HG03135 (cell line): Measurements from ENCODE around the gene STIM1.
"Not testable (repeated sequence)": the region's sequence is repeated elsewhere in the genome, so short reads cannot be mapped to it uniquely, and the experiment has no call there.

Experiments
- ATAC-seq: cut with Tn5 transposase; IDR thresholded peaks from one replicate; pipeline ENCODE4 v1.9.1; 2021; ENCODE audit warnings: mild to moderate bottlenecking, moderate library complexity; ENCODE audit not compliant: unreplicated experiment

STIM1 gene

DNA sequence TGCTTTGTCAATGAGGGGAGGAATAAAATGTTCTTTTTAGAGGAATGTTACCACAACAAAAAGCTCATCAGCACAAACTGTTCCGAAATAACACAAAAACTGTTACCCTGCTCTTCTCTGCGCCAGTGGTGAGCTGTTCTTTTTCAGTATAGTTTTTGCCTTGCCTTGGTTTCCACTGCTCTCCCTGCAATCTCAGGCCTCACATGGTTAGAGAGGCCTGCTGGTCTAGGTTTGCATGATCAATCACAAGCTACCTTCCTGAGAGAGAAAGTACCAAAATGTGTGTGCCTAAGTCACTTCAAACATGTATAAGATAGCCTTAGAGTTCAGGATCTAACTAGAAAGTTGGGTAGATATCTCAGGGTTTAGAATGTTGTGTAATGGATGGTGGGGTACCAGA is 114.6 kb downstream of the STIM1 start:
- no peak for ATAC-seq

GRCh38 chr11:3971756-3972404 is 116.4 kb downstream of the STIM1 start:
- ATAC-seq: no peak

DNA sequence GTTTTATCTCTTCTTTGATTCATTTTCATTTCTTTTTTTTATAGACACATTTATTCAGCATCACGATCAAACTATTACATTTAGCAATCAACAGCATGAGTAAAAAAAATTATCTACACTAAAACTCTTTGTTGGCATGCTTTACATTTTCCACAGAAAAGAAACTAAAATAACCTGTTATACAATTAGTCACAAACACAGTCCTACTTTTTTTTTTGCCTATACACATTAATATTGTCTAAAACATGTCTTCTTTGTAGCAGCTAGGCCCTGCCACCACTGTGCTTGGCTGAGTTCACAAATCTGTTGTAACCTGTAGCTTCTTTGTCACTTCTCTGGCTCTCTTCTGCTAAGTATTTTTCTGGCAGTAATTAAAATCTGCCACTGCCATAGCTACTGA is 117.0 kb downstream of the STIM1 start:
- no peak for ATAC-seq

DNA sequence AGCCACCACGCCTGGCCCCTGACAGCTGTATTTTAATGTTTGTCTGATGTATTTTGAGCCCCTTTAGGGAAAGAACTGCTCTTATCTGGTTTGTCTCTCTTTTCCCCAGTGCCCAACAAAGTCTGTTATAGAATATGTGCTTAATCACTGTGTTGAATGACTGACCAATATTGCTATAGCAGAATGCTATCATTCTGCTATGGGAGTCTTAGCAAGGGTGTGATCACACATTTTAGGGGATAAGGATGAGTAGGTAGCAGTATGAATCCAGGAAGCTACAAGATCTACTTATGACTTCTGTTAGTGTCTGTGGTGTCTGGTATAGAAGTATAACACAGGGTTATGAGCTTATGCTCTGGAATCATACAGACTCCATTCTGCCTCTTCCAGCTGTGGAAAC is 121.6 kb downstream of the STIM1 start:
- no peak for ATAC-seq

DNA sequence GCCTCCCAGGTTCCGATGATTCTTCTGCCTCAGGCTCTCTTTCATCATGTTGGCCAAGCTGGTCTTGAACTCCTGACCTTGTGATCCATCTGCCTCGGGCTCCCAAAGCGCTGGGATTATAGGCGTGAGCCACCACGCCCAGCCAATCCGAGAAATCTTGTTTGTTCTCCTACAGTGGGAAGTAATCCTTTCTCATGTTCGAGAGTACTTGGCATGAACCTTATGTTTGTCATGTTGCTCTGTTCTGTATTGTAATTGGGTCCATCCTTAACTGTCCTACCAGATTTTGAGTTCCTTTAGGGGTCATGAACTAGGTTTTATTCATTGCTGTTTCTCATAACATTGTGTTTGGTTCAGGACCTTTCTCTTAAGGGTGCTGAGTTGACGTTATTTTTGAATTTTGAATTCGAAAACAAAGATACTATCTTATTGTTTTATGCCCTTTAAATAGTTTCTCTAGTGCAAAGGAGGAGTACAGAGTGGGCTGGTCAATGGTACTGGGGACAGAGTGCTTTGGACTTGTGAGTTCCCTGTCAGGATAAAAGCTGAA is 125.7 kb downstream of the STIM1 start:
- no peak for ATAC-seq

DNA sequence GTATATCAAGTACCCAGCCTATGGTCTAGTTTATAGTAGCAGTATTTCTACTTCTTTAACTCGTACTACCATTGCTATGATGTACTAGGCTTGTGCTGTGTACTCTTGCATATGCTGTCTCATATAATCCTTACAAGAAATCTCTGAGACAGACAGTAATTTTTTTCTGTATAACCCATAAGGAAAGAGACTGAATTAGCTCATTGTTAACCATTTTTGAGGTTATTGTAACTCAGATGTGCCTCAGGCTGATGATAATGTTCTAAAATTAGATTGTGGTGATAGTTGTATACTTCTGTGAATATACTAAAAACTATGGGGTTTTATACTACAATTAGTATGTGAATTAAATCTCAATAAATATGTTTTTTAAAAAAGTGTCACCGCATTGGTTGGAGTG is 127.0 kb downstream of the STIM1 start:
- no peak for ATAC-seq

GRCh38 chr11:3983101-3983500 is 127.6 kb downstream of the STIM1 start:
- no peak for ATAC-seq

DNA sequence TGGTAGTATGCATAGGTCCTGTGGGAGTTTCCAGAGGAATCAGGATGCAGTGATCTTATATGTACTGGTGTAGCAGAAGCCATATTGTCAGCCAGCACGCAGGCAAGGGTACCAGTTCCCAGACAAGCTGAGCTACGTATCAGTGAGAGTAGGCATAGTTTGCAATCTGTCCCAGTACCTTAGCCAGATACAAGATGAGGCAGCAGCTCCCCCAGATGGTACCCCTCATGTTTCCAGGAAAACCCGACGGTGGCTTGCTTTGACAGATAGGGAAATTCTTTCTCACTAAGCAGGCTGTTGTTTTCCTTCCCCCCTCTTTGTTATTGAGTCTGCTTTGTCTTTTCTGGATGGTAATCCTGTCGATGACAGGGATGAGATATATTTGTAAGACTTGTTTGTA is 129.4 kb downstream of the STIM1 start:
- ATAC-seq: no peak

DNA sequence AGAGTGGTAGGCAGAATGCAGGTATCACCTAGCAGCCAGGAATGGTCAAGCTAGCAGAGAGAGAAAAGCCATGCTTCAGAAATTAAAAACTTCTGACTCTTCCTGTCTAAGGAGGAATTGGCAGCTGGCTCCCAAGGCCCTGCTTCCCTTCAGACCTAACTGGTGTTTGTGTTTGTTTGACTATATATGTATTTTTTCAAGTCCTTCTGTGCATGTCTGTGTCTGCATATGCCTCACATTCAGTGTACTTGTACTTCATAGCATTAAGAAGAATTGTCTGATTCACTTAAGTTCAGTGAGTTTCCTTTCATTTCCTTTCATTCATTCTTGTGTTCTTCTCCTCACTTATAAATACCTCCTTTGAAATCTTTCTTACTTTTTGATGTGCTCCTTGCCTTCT is 130.2 kb downstream of the STIM1 start:
- no peak for ATAC-seq

DNA sequence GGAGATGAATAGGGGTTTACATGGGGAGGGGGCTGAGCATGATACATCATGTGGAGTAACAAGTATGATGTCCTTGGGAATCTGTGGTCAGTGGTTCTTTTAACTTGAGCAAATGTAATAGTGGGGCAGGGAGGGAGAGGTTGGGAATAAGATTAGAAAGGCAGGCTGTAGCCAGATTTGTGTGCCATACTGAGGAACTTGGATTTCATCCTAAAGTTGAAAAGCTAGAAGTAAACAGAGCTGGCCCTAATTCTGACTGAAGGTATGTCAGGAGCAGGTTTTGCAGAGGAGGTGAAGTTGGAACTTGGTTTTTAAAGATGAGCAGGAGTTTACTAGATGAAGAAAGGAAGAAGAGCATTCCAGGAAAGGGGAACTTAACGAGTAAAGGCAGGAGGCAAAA is 130.8 kb downstream of the STIM1 start:
- ATAC-seq: no peak

- ATAC-seq: no peak
These were observed 133.9 kb downstream of the STIM1 start for GRCh38 chr11:3989276-3989920.

DNA sequence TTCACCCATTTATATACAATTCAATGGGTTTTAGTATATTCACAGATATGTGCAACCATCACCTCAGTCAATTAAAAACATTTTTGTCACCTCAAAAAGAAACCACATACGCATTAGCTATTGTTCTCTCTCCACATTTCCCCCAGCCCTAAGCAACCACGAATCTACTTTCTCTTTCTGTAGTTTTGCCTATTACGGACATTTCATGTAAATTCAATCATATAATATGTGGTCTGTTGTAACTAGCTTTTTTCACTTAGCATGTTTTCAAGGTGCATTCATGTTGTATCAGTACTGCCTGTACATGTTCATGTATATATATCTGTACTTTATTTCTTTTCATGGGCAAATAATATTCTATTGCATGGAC is 134.4 kb downstream of the STIM1 start:
- no peak for ATAC-seq

- no peak for ATAC-seq
These were observed 134.9 kb downstream of the STIM1 start for GRCh38 chr11:3990406-3990805.

DNA sequence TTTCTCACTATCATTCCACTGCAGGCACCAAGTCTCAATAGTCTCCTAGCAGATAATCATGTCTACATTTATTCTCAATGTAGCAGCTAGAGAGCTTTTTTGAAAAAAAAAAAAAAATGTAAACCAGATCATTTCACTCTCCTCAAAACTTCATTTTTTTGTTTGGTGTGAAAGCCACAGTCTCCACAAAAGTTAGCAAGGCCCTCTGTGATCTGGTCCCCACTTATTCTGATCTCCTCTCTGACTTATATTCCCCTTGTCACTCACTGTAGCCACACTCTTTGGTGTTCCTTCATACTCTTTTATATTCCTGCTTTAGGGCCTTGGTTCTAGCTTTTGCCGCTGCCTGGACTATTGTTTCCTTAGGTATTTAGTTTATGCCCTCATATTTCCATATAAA is 137.5 kb downstream of the STIM1 start:
- ATAC-seq: no peak

DNA sequence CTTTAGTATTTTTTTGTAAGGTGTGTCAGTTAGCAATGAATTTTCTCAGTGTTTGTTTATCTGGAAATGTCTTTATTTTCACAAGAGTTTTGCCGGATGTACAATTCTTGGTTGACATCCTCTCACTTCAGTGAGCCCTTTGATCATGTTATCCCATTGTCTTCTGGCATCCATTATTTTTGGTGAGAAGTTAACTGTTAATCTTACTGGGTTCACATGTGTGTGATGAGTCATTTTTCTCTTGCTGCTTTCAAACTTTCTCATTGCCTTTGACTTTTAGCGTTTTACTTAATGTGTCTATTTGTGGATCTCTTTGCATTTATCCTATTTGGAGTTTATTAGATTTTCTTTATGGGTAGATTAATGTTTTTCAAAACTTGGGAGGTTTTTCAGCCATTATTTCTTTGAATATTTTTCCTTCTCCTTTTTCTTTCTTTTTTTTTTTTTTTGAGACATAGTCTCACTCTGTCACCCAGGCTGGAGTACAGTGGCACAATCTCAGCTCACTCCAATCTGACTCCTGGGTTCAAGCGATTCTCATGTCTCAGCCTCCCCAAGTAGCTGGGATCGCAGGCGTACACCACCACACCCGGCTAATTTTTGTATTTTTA is 138.7 kb downstream of the STIM1 start:
- no peak for ATAC-seq

DNA sequence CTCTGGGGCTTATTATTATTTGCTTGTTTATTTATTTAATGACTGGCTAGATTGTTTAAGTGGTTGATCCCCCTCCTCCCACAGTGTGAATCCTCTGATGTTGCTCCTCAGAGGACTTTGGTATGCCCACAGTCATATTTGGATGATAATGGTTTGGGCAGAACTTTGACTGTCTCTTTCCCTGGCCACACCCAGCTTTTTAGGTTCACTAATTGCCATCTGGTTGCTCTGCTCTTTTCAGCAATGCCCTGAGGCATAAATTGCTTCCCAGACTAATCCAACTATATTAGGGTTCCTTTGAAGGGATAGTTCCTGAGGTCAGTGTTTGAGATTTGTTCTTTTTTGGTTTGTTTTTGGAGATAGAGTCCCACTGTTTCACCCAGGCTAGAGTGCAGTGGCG is 139.8 kb downstream of the STIM1 start:
- no peak for ATAC-seq

DNA sequence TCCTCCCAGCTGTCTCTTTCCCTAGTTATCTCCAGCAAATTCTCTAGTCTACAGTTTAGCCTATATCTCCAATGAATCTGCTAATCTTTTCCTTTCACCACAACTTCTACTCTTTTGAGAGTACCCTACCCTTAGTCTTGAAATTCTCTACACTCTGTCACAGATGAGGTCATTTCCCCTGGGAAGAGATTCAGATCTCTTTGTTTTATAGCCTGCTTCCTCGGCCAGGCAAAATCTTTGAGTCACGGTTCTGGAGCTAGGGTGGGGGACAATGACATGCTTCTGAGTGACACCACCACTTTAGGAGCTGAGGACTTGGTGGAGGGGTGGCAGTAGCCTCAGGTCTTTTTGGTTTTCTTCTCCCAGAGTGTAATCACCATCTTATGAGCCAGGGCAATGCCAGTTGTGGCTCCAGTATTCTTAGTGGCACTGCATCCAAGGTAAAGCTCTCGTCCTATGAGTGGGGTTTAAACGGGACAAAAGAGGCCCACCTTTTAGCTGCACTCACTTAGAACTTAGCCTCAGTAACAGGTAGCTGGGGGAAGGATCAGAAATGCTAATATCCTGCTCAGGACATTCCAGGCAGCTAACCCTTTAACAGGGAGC is 140.6 kb downstream of the STIM1 start:
- no peak for ATAC-seq

DNA sequence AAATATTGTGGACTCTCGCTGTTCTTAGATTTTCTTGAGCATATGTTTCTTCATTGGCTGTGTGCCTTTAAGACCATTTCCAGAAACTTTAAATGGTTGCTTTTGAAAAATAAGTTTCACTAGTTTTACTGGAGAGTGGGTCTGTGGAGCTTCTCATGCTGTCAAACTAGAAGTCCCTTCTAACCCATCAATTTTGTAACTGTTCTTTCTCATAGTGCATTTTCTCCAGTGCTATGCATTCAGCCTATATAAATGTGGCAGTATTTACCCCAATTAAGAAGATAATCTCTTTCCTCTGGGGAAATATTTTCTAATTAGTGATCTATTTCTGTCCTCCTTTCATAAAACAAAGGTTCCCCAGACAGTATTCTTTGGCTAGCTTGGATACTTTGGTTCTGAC is 141.2 kb downstream of the STIM1 start:
- ATAC-seq: no peak

DNA sequence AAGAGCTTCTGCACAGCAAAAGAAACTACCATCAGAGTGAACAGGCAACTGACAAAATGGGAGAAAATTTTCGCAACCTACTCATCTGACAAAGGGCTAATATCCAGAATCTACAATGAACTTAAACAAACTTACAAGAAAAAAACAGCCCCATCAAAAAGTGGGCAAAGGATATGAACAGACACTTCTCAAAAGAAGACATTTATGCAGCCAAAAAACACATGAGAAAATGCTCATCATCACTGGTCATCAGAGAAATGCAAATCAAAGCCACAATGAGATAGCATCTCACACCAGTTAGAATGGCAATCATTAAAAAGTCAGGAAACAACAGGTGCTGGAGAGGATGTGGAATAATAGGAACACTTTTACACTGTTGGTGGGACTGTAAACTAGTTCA is 149.3 kb downstream of the STIM1 start:
- not testable (repeated sequence) for ATAC-seq

DNA sequence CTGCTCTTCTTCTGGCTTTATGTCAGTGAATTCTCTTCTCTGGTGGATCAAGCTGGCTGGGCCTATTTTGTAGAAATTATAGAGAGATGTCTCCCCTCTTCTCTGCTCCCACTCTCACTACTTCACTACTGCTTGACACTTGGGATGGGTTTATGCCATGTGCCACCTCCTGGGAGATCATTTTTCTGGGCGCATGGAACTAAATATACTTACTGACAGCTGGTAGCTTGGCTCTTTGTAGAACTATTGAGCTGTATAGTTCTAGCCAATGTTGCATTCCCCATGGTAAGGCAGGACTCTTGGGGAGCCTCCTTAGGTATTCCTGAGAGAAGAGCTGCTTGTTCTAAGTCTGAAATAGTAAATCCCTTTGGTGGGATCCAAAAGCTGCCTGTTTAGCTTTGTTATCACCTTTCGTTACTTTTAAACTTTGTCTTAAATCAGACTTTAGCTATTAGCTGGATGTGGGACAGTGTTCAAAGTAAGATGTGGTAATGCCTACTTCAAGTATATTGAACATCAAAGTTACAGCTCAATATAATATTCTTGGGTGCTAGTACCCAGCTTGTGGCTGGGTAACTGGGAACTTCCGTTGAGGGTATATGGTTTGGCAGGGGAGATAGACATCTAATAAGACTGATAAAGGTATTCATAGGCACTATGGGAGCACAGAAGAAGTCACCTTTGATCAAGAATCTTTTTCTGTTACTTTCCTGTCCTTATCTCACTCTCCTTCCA is 151.6 kb downstream of the STIM1 start:
- no peak for ATAC-seq

GRCh38 chr11:4008116-4008515 is 152.7 kb downstream of the STIM1 start:
- ATAC-seq: no peak
